AG10803 (cell line): ENCODE results near the gene NUFIP2.
A peak's percentile ranks its signal among the peaks of the same experiment; 100 is the strongest.

ENCODE experiments used
- DNase-seq: peaks from one replicate; pipeline ENCODE4 v3.0.0; 2010; ENCODE audit warnings: low read depth
- H3K4me3 ChIP-seq: 2 replicates; pipeline ENCODE4 v1.5.1; 2011; ENCODE audit warnings: mild to moderate bottlenecking, low read length, control low read depth
- TF ChIP-seq, protein P1 (sequence below): conservative IDR thresholded peaks from 2 replicates; pipeline ENCODE4 v1.5.1; 2011; ENCODE audit warnings: mild to moderate bottlenecking, low read length, control low read depth, inconsistent platforms

NUFIP2 gene

DNA sequence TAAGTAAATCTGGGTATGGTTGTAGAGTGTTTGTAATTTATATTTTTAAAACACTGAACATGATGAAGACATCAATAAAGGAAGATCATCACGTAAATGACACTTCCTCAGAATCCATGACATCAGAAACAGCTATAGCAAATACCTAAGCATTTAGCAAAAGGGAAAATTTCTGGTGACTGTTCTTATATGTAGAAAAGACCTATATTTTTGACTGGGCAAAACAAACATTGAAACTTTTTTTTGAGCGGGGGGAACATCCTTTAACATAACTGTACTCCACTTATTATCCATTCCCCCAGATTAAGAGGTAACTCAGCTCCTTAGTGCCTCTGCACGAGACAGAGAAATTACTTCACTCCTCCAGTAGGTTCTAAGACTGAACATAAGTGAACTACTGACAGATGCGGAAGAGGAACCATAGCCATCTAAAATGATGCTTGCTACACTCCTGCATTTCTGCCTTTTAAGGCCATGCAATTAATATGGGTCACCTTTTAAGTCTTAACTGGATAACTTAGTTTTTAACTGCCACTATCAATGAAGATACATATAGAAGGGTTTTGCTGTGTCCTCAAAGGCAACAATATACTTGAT lies 37.9 kb downstream of the NUFIP2 start:
- TF ChIP-seq, protein P1, sequence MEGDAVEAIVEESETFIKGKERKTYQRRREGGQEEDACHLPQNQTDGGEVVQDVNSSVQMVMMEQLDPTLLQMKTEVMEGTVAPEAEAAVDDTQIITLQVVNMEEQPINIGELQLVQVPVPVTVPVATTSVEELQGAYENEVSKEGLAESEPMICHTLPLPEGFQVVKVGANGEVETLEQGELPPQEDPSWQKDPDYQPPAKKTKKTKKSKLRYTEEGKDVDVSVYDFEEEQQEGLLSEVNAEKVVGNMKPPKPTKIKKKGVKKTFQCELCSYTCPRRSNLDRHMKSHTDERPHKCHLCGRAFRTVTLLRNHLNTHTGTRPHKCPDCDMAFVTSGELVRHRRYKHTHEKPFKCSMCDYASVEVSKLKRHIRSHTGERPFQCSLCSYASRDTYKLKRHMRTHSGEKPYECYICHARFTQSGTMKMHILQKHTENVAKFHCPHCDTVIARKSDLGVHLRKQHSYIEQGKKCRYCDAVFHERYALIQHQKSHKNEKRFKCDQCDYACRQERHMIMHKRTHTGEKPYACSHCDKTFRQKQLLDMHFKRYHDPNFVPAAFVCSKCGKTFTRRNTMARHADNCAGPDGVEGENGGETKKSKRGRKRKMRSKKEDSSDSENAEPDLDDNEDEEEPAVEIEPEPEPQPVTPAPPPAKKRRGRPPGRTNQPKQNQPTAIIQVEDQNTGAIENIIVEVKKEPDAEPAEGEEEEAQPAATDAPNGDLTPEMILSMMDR: no peak
- no peak overlapping the region for H3K4me3 ChIP-seq
- DNase-seq: no peak

DNA sequence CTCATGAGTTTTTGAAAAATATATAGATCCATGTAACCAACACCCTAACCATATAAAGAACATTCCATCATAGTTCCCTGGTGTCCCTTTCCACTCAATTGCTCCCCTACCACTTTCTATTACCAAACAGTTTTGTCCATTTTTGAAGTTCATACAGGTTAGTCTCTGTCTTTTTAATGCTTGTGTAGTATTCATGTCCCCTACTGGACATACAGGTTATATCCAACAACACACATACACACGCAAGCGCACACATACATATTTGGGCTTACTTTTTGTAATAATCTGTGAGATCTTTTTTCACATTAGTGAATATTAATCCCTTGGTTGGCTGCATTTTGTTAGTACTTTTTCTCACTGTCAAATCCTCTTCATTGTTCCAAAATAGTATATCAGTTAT lies 40.9 kb downstream of the NUFIP2 start:
- no peak for DNase-seq
- TF ChIP-seq, protein P1: no peak
- no peak overlapping the region for H3K4me3 ChIP-seq

- peak; percentile 56 for DNase-seq
- no peak overlapping the region for H3K4me3 ChIP-seq
- TF ChIP-seq, protein P1: peak; percentile 55
Observed at GRCh38 chr17:29252101-29252791, 41.7 kb downstream of the NUFIP2 start.

DNA sequence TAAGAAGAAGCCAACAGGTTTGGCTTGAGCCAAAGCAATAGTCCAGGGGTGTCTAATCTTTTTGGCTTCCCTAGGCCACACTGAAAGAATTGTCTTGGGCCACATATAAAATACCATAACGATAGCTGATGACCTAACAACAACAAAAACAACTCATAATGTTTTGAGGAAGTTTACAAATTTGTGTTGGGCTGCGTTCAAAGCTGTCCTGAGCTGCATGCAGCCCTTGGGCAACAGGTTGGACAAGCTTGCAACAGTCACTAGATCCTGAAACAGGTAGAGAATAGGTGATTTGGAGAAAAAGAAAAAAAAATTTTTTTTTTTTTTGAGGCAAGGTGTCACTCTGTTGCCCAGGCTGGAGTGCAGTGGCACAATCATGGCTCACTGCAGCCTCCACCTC lies 42.8 kb downstream of the NUFIP2 start:
- H3K4me3 ChIP-seq: no peak overlapping the region
- no peak for DNase-seq
- TF ChIP-seq, protein P1: no peak

DNA sequence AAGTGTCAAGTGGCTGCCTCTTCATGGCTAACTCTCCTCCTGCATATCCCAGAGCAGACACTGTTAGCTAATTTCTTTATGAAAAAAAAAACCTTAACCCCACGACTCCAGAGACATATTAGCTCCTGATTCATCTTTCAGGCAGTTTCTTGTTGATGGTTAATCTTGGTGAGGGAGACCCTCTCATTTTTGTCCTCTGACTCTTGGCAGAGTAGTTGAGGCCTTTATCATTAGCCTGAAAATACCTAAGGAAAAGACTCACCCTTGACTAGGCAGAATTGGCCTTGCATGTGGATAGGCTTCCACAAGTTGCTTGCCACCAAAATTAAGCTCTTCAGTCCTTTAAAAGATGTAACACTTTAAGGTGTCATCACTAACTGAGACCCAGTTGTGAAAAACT lies 43.3 kb downstream of the NUFIP2 start:
- peak; percentile 71 for DNase-seq
- TF ChIP-seq, protein P1: no peak
- no peak overlapping the region for H3K4me3 ChIP-seq

DNA sequence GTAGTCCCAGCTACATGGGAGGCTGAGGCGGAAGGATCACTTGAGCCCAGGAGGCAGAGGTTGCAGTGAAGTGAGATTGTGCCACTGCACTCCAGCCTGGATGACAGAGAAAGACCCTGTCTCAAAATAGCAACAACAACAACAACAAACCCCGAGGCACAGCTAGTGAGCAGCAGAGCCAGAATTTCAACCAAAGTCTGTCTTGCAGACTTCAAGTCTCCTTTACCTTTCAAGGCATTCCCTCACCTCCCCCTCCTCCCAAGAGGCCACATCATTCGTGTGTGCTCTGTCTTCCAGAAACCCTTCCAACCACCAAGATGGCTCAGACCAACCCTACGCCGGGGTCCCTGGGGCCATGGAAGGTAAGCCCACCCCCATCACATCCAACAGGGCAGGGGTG lies 45.1 kb downstream of the NUFIP2 start:
- TF ChIP-seq, protein P1: no peak
- no peak overlapping the region for H3K4me3 ChIP-seq
- DNase-seq: no peak

DNA sequence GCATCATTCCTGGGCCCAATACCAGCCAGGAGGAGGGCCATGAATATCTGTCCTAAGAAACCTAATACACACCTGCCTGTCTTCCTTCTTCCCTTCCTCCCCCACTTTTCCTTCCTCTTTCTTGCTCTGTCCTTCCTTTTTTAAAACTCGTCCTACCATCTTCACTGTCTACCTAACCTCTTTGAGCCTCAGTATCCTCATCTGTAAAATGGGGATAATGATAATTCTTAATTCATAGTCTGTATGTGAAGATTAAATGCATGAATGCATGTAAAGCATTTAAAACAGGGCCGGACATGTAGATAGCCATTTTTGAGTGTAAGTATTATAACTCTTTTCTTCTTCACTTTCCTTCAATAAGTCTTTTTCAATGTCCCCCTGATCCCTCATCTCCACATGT lies 46.7 kb downstream of the NUFIP2 start:
- TF ChIP-seq, protein P1: no peak

More for the DNA sequence above, 46.7 kb downstream of the NUFIP2 start:
- H3K4me3 ChIP-seq: no peak overlapping the region
- DNase-seq: no peak
